GM18520 (cell line): Measurements from ENCODE around the gene NSA2.
"Not testable (repeated sequence)": the region's sequence is repeated elsewhere in the genome, so short reads cannot be mapped to it uniquely, and the experiment has no call there.

Experiments
- ATAC-seq: cut with Tn5 transposase; IDR thresholded peaks from one replicate; pipeline ENCODE4 v1.9.1; 2021; ENCODE audit not compliant: unreplicated experiment

The NSA2 gene

DNA sequence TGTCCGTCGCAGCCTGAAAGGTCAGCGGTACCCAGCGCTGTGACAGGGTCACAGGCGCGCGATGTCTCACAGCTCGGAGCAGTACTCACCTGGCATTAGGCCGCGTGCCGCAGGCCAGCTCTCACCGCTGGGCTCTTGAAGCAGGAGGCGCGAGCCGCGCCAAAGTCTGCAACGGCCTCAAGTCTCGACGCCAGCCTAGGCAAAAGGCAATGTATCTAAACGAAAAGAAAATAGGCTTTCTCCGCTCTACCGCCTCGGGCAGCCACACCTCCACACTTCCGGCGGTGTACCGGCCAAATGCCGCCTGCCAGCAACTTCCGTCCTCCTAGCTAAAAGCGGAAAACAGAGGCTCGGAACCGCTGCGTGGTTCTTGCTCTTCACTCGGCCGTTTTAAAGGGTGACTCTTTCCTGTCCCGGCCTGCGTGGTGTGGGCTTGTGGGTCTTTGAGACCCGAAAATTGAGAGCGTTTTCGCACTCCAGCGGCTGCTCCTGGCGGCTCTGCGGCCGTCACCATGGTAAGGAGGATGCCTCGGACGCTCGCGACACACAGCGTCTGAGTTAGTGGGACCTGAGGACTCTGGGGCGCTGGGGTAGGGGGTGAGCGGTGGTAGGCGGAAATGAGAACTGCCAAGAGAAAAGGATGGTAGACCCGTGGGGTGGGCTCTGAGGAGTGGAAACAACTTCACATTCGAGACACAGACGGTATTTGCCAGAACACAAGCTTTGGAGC lies at the start of gene NSA2, which contains the start of gene GFM2:
Gene NSA2, plus strand, starts transcription at position 401 of the 730 bp plus-strand sequence. Its CDS starts 112 bp downstream, at position 513.
Gene GFM2, minus strand, starts transcription at position 269 of the 730 bp plus-strand sequence. CDS start 3,375 bp downstream, outside the sequence.
- ATAC-seq: peak; percentile 88

DNA sequence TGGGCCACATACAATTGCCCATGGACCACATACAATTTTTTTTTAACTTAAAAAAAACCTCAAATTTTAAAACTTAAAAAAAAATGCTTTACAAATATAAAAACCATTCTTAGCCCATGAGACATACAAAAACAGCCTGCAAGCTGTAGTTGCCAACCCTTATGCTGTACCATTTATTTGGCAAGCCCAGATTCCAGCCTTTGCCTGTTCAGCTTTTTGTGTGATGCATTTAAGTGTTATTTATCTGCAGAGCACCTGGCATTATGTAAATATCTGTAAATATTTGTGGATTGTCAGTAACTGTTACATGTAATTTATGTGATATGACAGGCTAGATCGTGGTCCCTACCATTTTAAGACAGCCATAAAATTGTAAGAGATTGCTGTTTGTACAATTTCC lies 49.5 kb upstream of the NSA2 start:
- no peak for ATAC-seq

DNA sequence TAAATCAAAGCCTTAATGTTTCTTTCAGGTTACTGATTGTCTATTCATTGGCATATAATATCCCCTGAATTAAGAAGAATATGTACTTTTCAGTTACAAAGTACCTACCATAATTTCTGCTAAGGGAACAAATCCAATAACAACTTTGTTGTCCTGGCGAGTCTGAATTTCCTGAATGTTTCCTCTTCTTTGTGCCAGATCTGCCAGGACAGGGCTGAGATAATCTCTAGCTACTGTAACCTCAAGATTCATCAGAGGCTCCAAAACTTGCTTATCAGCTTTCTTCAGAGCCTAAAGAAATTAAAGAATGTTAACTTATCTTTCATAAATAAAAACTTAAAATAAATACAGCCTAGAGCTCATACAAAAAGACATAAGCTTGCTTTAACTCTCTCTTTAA lies 44.8 kb upstream of the NSA2 start:
- ATAC-seq: no peak

DNA sequence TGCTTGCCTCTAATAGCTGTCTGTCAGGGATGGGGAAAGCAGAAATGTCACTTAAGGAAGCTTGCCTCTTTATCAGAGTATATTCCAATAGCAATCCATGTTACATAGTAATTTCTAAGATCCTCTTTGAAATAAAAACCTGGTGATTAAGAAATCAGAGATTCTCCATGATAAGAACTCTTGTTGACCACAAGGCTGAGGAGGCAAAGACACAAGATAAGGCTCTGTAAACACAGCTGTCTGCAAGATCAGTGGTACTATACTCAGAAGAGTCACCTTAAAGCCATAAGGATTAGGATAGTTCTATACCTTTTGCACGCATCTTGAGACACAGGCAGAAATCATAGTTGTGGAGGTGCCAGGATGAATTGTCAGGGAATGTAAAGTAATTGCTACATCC lies 41.7 kb upstream of the NSA2 start:
- no peak for ATAC-seq

DNA sequence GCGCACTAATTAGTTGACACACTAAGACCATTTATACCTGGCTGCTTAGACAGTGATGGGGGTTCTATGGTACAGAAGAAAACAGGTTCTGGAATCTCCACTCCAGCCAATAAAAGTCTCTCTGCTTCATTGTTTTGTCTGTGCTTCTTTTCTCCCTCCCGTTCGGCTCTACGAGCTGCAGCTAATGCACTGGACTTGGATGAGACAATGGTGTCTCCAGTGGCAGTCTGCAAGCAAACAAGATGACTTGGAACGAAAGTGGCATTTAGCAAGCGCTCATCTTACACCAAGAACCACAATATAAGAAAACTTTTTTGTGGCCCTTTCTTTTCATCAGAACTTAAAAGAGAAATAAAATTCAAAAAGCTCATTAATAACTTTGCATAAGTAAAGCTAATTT lies 30.3 kb upstream of the NSA2 start:
- ATAC-seq: no peak

DNA sequence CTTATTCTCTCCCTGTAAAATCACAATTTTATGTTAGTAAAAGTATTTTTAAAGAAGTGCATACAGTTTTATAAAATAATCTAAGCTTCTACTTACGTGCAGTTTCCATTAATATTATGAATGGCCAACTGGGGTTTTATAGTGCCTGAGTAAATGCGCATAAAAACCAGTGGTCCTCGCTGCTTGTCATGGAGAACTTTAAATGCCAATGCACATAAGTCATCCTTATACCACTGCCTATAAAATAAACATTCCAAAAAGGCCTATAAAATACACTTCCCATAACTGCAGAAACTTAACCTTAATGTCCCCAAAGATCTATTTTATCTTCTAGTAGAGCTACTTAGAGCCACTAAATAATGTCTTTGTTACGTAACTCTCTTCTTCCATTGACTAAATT lies 28.6 kb upstream of the NSA2 start:
- ATAC-seq: no peak

DNA sequence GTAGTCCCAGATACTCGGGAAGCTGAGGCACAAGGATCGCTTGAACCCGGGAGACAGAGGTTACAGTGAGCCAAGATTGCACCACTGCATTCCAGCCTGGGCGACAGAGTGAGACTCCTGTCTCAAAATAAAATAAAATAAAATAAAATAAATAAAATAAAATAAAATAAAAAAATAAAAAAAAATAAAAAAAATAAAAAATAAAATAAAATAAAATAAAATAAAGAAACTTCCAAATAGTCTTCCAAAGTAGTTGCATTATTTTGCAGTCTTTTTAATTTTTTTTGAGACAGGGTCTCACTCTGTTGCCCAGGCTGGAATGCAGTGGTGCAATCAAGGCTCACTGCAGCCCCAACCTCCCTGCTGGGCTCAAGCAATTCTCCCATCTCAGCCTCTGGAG lies 18.3 kb upstream of the NSA2 start:
- not testable (repeated sequence) for ATAC-seq

DNA sequence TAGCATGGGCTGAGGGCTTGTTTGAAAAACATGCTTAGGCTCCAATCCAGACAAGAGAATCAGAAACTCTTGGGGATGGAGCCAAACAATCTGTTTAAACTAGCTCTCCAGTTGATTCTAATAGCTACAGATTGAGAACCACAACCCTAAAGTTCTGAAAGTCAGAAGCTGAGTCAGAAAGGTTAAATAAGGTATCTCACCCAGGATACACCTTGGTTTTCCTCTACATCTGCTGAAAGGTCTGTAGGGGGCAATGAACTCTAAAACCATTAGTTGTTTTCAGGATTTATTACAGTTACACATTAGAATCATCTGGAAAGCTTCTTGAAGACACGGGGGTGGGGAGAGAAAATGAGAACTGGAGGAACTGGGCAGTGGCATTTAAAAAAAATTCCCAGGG lies 5.8 kb upstream of the NSA2 start:
- ATAC-seq: no peak

DNA sequence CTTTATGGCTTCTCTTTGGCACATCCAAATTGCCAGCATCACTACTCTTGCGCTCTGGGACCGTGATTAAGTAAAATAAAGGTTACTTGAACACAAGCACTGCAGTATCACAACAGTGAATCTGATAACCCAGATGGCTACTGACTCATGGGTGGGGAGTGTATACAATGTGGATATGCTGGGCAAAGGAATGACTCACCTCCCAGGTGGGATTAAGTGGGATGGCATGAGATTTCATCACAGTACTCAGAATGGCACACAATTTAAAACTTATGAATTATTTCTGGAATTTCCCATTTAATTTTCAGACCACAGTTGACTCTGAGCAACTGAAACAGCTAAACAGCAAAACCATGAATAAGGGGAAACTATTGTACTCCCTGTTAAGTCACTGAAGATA lies 4.5 kb upstream of the NSA2 start:
- no peak for ATAC-seq

DNA sequence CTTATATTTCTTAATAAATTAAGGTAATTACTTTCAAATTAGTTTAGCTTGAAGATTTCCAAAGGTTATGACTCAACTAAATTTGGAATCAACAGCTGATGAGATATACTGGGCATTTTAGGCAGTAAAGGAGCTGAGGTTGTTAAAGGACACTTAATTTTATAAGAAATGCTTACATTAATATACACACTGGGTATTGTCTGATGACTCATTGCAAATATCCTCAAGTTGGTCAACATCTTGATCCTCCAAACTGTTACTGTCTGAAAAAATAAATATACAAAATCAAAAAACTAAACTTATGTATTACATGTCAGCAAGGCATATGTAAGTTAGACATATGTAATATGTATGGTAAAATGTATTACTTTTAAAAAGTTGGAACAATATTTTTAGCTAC lies 3.5 kb upstream of the NSA2 start:
- ATAC-seq: no peak

DNA sequence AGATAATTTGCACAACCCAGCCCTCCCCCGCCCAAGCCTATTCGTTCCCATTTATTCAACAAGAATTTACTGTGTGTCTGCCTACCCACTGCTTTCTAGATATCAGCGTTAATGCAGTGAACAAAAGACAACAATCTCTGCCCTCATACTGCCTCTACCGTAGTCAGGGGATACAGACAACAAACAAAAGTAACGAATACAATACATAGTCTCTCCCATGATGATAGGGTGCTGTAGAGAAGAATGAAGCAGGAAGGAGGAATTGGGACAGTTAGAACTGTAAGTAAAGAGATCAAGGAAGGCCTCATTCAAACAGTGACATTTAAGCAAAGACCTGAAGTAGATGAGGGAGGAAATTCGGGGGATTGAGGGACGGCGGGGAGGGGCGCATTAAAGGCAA lies 1.8 kb upstream of the NSA2 start:
- no peak for ATAC-seq

DNA sequence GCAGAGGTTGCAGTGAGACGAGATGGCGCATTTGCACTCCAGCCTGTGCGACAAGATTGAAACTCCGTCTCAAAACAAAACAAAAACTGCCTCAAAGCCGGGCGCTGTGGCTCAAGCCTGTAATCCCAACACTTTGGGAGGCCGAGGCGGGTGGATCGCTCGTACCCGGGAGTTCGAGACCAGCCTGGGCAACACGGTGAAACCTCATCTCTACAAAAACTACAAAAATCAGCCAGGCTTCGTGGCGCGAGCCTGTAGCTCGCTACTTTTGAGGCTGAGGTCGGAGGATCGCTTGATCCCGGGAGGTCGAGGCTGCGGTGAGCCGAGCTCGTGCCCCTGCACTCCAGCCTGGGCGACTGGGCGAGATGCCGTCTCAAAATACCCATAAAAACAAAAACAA lies 1.1 kb upstream of the NSA2 start:
- ATAC-seq: no peak

DNA sequence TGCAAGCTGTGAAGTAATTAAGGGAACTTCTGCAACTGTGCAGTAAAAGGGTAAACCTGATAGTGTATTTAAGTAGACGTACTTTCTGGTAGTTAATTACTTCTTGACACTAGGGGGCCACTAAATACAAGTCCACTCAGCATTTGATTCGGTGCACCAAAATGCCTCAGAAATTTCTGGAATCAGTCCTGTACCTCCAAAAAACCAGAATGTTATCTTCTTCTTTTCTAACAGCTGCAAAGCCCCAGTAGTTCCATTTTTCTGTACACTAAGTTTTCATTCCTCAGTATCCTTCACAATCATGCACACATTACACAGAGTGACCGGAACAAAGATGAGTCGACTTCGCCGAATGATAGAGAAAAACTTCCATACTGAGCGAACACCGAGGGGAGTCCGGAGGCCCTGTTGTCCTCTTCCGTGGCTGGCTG lies 616 bp upstream of the NSA2 start:
- no peak for ATAC-seq

DNA sequence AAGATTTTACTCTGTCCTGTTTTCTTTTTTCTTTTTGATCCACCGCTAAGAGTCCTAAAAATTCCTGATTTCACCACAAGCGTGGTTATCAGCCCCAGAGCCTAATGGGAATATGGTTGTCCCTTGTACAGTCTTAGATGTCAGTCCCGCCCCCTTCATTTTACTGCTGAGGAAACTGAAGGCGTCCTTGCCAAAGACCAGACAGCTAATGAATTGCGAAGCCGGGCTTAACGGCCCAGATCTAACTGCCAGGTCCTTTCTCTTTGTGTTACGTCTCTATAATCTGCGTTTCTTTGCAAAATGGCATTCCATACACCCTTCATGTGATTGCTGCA lies 497 bp downstream of the NSA2 start:
- no peak for ATAC-seq

DNA sequence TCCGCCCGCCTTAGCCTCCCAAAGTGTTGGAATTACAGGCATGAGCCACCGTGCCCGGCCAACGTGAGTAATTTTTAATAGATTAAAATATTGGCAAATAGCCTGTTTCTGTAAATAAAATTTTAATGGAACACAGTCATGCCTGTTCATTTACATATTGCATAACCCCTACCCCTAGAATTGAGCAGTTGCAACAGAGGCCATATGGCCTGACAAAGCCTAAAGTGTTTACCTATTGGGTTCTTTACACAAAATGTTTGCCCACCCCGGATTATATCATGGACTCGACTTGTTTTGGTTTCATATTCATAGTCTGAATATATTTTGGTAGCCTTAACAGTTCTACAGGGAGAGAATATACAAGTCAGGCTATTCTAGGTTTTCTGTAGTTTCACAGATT lies 5.3 kb downstream of the NSA2 start:
- no peak for ATAC-seq

DNA sequence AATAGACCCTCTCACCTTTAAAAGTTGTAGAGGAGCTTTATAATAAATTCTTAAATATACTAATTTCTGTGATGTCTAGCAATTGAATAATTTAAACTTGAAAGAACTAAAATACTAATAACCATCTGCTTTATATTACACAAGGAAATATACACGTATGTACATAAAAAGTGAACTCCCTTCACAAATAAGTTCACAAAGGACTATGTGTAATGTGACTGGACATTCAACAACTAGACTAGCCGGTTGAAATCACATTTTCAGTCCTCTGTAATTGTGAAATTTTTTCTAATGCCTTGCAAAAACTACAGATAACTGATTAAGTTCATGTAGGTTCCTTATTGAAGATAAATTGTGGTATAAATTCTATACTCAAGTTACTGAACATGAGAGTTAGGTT lies 11.6 kb downstream of the NSA2 start:
- no peak for ATAC-seq

DNA sequence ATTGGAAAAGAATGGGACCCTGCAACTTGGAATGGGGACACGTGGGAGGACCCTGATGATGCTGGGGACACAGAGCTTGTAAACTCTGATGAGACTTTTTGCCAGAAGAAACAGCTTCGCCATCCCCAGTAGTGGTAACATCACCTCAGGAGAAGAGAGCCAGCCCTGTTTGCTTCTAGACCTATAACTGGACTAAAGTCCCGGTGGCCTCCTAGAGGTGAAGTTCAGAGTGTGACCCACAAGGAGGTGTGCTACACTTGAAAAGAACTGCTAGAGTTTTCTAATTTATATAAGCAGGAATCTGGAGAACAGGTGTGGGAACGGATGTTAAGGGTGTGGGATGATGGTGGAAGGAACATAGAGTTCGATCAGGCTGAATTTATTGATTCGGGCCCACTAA lies 19.8 kb downstream of the NSA2 start:
- no peak for ATAC-seq

DNA sequence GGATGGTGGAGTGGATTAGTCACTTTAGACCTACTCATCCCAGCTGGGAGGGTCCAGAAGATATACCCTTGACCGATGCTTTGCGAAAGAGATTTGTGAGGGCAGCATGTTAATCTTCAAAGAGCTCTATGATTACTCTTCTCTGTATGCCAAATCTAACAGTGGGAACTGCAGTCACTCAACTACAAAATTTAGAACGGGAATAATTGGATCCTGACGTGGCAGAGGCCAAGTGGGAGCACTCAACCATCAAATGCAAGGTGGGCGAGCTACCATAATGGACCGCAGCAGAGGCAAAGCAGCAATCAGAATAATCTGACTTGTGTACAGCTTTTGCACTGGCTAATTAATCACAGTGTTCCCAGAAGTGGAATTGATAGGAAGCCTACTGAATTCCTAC lies 20.4 kb downstream of the NSA2 start:
- no peak for ATAC-seq

DNA sequence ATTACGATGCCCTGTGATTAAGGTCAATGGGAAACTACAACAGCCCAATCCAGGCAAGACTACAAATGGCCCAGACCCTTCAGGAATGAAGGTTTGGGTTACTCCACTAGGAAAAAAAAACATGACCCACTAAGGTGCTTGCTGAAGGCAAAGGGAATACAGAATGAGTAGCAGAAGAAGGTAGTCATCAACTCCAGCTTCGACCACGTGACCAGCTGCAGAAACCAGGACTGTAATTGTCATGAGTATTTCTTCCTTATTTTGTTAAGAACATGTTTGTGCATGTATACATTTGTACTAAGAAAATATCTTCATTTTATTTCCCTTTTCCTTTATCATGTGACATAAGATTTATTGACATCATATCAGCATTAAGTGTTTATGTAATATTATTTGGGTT lies 24.6 kb downstream of the NSA2 start:
- not testable (repeated sequence) for ATAC-seq

DNA sequence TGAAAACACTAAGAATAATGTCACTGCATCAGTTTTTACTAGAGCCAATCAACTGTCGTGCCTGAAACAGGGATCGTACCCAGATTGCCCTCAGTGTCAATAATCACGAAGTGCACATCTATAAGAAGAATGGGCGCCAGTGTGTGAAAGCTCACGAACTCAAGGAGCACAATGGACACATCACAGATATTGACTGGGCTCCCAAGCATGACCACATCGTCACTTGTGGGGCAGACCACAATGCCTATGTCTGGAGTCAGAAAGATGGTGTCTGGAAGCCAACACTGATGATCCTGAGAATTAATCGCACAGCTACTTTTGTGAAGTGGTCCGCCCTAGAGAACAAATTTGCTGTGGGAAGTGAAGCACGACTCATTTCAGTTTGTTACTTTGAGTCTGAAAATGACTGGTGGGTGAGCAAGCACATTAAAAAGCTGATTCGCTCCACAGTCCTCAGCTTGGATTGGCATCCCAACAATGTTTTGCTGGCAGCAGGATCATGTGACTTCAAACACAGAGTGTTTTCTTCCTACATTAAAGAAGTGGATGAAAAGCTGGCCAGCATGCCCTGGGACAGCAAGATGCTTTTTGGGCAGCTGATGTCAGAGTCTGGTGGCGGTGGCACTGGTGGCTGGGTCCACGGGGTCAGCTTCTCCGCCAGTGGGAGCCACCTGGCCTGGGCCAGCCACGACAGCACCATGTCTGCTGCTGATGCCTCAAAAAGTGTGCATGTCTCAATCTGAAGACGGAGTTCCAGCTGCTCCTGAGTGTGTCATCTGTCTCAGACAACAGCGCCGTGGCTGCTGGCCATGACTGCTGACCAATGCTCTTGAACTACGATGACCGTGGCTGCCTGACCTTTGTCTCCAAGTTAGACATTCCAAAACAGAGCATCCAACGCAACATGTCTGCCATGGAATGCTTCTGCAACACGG lies 32.2 kb downstream of the NSA2 start:
- no peak for ATAC-seq

DNA sequence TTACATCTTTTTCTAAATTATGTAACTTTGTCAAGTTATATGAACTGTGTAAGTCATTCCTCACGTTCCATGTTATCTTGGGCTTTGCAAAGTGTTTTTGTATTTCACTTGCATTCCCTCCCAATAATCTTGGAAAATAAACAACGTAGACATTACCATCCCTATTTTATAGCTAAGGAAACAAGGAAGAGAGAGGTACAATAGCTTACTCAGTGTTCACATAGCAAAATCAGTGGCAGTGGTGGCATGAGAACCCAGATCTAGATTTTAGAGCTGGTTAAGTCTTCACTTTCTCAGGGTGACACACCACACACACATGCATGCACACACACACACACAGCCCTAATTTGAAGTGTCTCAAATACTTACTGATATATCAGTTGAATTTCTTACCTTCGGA lies 34.1 kb downstream of the NSA2 start:
- ATAC-seq: no peak

DNA sequence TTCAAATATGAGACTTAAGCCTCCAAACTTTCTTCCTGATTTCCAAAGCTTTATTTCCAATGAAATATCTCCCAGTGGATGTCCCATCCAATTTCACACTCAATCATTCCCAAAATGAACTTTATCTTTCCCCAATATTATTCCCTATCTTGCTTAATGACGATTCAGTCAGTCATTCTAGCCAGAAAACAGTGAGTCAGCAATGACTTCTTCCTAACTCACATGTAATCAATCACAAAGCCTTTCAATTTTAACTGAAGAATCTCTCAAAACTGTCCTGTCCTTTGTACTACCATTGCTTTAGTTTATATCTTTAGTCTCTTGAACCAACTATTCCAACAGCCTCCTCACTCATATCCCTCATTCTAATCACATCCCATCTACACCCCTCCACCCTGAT lies 34.9 kb downstream of the NSA2 start:
- no peak for ATAC-seq
